Neutrophil (primary cell): ENCODE results near the gene ITPK1.

ENCODE experiments used
- H3K27ac ChIP-seq: fragments of 200-600 bp; sonication (generic); 2 replicates; pipeline ENCODE4 v1.5.1; 2016; ENCODE audit warnings: mild to moderate bottlenecking, moderate library complexity
- H3K27me3 ChIP-seq: fragments of 200-600 bp; sonication (generic); 2 replicates; pipeline ENCODE4 v1.6.0; 2016; ENCODE audit warnings: mild to moderate bottlenecking
- H3K36me3 ChIP-seq: fragments of 200-600 bp; sonication (generic); 2 replicates; pipeline ENCODE4 v1.5.1; 2017
- H3K4me1 ChIP-seq, 2 experiments: fragments of 200-600 bp in 1 of 2; sonication (generic) in 1 of 2; 1 replicate in 1 of 2; 2 replicates in 1 of 2; pipeline versions ENCODE4 v1.5.1 to v1.6.1; 2013 to 2016; ENCODE audit warnings: low read depth in 1 of 2, low read length in 1 of 2, mild to moderate bottlenecking in 1 of 2, moderate library complexity in 1 of 2; ENCODE audit not compliant: control insufficient read depth in 1 of 2, insufficient read depth in 1 of 2
- H3K4me3 ChIP-seq, 2 experiments: fragments of 200-600 bp in 1 of 2; sonication (generic) in 1 of 2; 1 replicate in 1 of 2; 2 replicates in 1 of 2; pipeline ENCODE4 v1.5.1; 2013 to 2016; ENCODE audit warnings: low read depth in 1 of 2, low read length in 1 of 2, mild to moderate bottlenecking in 1 of 2, moderate library complexity in 1 of 2
- H3K9me3 ChIP-seq: fragments of 200-600 bp; sonication (generic); 2 replicates; pipeline ENCODE4 v1.5.1; 2016
- CTCF ChIP-seq: fragments of 200-600 bp; sonication (generic); IDR thresholded peaks from 2 replicates; pipeline ENCODE4 v1.5.1; 2016; ENCODE audit warnings: antibody characterized with exemption

ITPK1 gene

GRCh38 chr14:93029417-93029816 is 86.3 kb downstream of the ITPK1 start:
- Histone ChIP-seq H3K36me3 (peaks cover 10% of the 10 kb centered on the region), H3K4me3 (no peak overlapping the region), H3K27ac (no peak overlapping the region), H3K27me3 (no peaks in the 10 kb centered on the region), H3K4me1 (peaks cover 26 to 35% of the 10 kb centered on the region in 2 experiments), H3K9me3 (no peaks in the 10 kb centered on the region)
- no peak for TF ChIP-seq CTCF

GRCh38 chr14:93028724-93029076 is 87.0 kb downstream of the ITPK1 start:
- H3K4me3 ChIP-seq, result no peak overlapping the region
- H3K27ac ChIP-seq, result no peak overlapping the region
- peaks cover 13% of the 10 kb centered on the region for H3K36me3 ChIP-seq
- H3K27me3 ChIP-seq, result no peaks in the 10 kb centered on the region
- TF ChIP-seq CTCF, result no peak
- H3K4me1 ChIP-seq, result peaks cover 20 to 28% of the 10 kb centered on the region in 2 experiments
- no peaks in the 10 kb centered on the region for H3K9me3 ChIP-seq

- no peak for TF ChIP-seq CTCF
- H3K36me3 ChIP-seq, result peaks cover 13% of the 10 kb centered on the region
Measured at GRCh38 chr14:93027810-93028723, 87.7 kb downstream of the ITPK1 start.

GRCh38 chr14:93026339-93026738 is 89.4 kb downstream of the ITPK1 start:
- Histone ChIP-seq H3K27ac (no peak overlapping the region), H3K4me3 (no peak overlapping the region), H3K36me3 (peaks cover 13% of the 10 kb centered on the region), H3K4me1 (peaks cover 0 to 5% of the 10 kb centered on the region in 2 experiments), H3K27me3 (no peaks in the 10 kb centered on the region), H3K9me3 (no peaks in the 10 kb centered on the region)
- TF ChIP-seq CTCF, result no peak

More at GRCh38 chr14:93027810-93028723, 87.7 kb downstream of the ITPK1 start:
- Histone ChIP-seq H3K27ac (no peak overlapping the region), H3K4me3 (no peak overlapping the region), H3K27me3 (no peaks in the 10 kb centered on the region), H3K4me1 (peaks cover 14 to 22% of the 10 kb centered on the region in 2 experiments), H3K9me3 (no peaks in the 10 kb centered on the region)

GRCh38 chr14:93025055-93025454 is 90.7 kb downstream of the ITPK1 start:
- H3K4me1 ChIP-seq, result no peaks in the 10 kb centered on the region
- no peak overlapping the region for H3K4me3 ChIP-seq
- no peak for TF ChIP-seq CTCF
- H3K36me3 ChIP-seq, result peaks cover 13% of the 10 kb centered on the region
- H3K27me3 ChIP-seq, result no peaks in the 10 kb centered on the region
- H3K9me3 ChIP-seq, result no peaks in the 10 kb centered on the region
- H3K27ac ChIP-seq, result no peak overlapping the region
